A549 (cell line): ENCODE results near the gene CREM. TPM values are rescaled to one million over a fixed set of nuclear protein-coding genes. Genes with fewer than 3 reads are reported as not detected.
"Not testable (repeated sequence)": the region's sequence is repeated elsewhere in the genome, so short reads cannot be mapped to it uniquely, and the experiment has no call there.

Source experiments
- ATAC-seq, 2 experiments: fragments of 200-7000 bp in 1 of 2; fragments of >200 bp in 1 of 2; cut with Nextera tagmentation in 1 of 2; cut with Tn5 transposase in 1 of 2; 3 replicates each; pipeline versions ENCODE4 v1.8.0 to v1.9.1; 2018 to 2020; ENCODE audit warnings: mild to moderate bottlenecking in 1 of 2, moderate library complexity in 1 of 2
- CTCF ChIA-PET: fragments of 300-600 bp; sonication (Branson Sonifier 250); formaldehyde crosslinking; extraction: SDS; loops from one replicate; lab custom pipeline; 2021; ENCODE audit warnings: antibody characterized with exemption, inconsistent platforms; lab: Yijun Ruan, JAX
- POLR2A ChIA-PET: fragments of 350-600 bp; formaldehyde crosslinking; extraction: SDS; loops from one replicate; lab custom pipeline; 2021; ENCODE audit warnings: antibody characterized with exemption, inconsistent platforms; lab: Yijun Ruan, JAX
- DNase-seq, 2 experiments: peaks; one replicate each; pipeline versions ENCODE4 v3.0.0 to v3.0.0-alpha.2; 2011 to 2016; ENCODE audit warnings: low read depth in 1 of 2, low spot score in 1 of 2
- FAIRE-seq: peaks from 2 replicates; lab custom pipeline; 2011; peaks lifted over from hg19 to GRCh38; lab: Jason Lieb, UNC
- H3K27ac ChIP-seq, 2 experiments: fragments of >200 bp; sonication (Bioruptor Twin); formaldehyde crosslinking; 3 replicates each; pipeline ENCODE4 v1.5.1; 2016 to 2017
- H3K4me1 ChIP-seq: fragments of >200 bp; sonication (Bioruptor Twin); formaldehyde crosslinking; 3 replicates; pipeline ENCODE4 v1.6.1; 2016
- H3K4me2 ChIP-seq: fragments of >200 bp; sonication (Bioruptor Twin); formaldehyde crosslinking; 3 replicates; pipeline ENCODE4 v1.6.1; 2016
- H3K4me3 ChIP-seq: fragments of >200 bp; sonication (Bioruptor Twin); formaldehyde crosslinking; 3 replicates; pipeline ENCODE4 v1.5.1; 2016
- H3K9me3 ChIP-seq: fragments of >200 bp; sonication (Bioruptor Twin); formaldehyde crosslinking; 3 replicates; pipeline ENCODE4 v1.6.1; 2016
- CBX2 ChIP-seq: fragments of 200-600 bp; sonication (generic); IDR thresholded peaks from 2 replicates; pipeline ENCODE4 v1.6.1; 2016; ENCODE audit warnings: low read depth, mild to moderate bottlenecking, borderline replicate concordance
- CEBPB ChIP-seq, 2 experiments: fragments of >200 bp in 1 of 2; sonication (Bioruptor Twin) in 1 of 2; formaldehyde crosslinking in 1 of 2; IDR thresholded peaks; 2 replicates each; pipeline ENCODE4 v1.6.1; 2012 to 2016
- CHD4 ChIP-seq: fragments of 200-600 bp; sonication (generic); IDR thresholded peaks from 2 replicates; pipeline ENCODE4 v1.6.1; 2016; ENCODE audit warnings: antibody characterized with exemption, mild to moderate bottlenecking, borderline replicate concordance
- FOXS1 ChIP-seq: fragments of 250-450 bp; sonication (Bioruptor Pico); IDR thresholded peaks from 2 replicates; pipeline ENCODE4 v1.5.0; 2020; ENCODE audit warnings: mild to moderate bottlenecking, moderate library complexity
- GATA3 ChIP-seq: IDR thresholded peaks from 2 replicates; pipeline ENCODE4 v1.6.1; 2012; ENCODE audit warnings: borderline replicate concordance
- HEYL ChIP-seq: fragments of 250-450 bp; sonication (Bioruptor Pico); IDR thresholded peaks from 2 replicates; pipeline ENCODE4 v1.8.0; 2021; ENCODE audit warnings: mild to moderate bottlenecking, moderate library complexity
- HOXB13 ChIP-seq: fragments of 250-450 bp; sonication (Bioruptor Pico); IDR thresholded peaks from 2 replicates; pipeline ENCODE4 v1.5.0; 2020; ENCODE audit warnings: low read depth, mild to moderate bottlenecking, moderate library complexity
- JUN ChIP-seq, 2 experiments: fragments of >200 bp; sonication (Bioruptor Twin); formaldehyde crosslinking; IDR thresholded peaks; 2 replicates in 1 of 2; 3 replicates in 1 of 2; pipeline ENCODE4 v1.6.1; 2016 to 2017
- KDM1A ChIP-seq: fragments of 200-600 bp; sonication (generic); IDR thresholded peaks from 2 replicates; pipeline ENCODE4 v1.6.1; 2016; ENCODE audit warnings: low read depth, mild to moderate bottlenecking
- KDM5A ChIP-seq: fragments of 200-600 bp; sonication (generic); IDR thresholded peaks from 2 replicates; pipeline ENCODE4 v1.6.1; 2016; ENCODE audit warnings: antibody characterized with exemption, mild to moderate bottlenecking
- MYC ChIP-seq: IDR thresholded peaks from 2 replicates; pipeline ENCODE4 v1.6.1; 2012; ENCODE audit warnings: mild to moderate bottlenecking, inconsistent platforms, low read length, improper control_type of control experiment, borderline replicate concordance
- PHF8 ChIP-seq: fragments of 200-600 bp; sonication (generic); IDR thresholded peaks from 2 replicates; pipeline ENCODE4 v1.6.1; 2016; ENCODE audit warnings: low read depth, mild to moderate bottlenecking, antibody characterized with exemption, moderate library complexity, borderline replicate concordance
- POLR2A ChIP-seq: IDR thresholded peaks from 2 replicates; pipeline ENCODE4 v1.6.1; 2012; ENCODE audit warnings: mild to moderate bottlenecking, low read length
- TFCP2L1 ChIP-seq: fragments of 250-450 bp; sonication (Bioruptor Pico); IDR thresholded peaks from 2 replicates; pipeline ENCODE4 v1.5.0; 2021; ENCODE audit warnings: mild to moderate bottlenecking
- ZFP36 ChIP-seq: fragments of 450-650 bp; IDR thresholded peaks from 2 replicates; pipeline ENCODE4 v1.6.1; 2014; ENCODE audit warnings: borderline replicate concordance; ENCODE audit not compliant: partially characterized antibody
- WGBS: methylation state at CpG from one replicate; pipeline ENCODE4 v1.1.6; 2017; ENCODE audit errors: missing lambda C conversion rate; 5-methylcytosine and 5-hydroxymethylcytosine counted together
- polyA plus RNA-seq, 4 experiments: library from polyadenylated mRNA; depleted of rRNA in 3 of 4; stranded (reverse); fragments of >200 nt; fragmentation: RNase III in 1 of 4; extraction: RNeasy Plus Mini Kit Qiagen cat#74134 plus additional on column Dnase treatment in 1 of 4; gene quantifications; 2 replicates in 3 of 4; 3 replicates in 1 of 4; pipeline ENCODE4 v1.2.3, GENCODE V29; 2011 to 2017
- TF ChIP-seq, protein P1 (sequence below): fragments of 250-450 bp; sonication (Bioruptor Pico); IDR thresholded peaks from 2 replicates; pipeline ENCODE4 v1.5.0; 2020; ENCODE audit warnings: low read depth, mild to moderate bottlenecking, moderate library complexity
- TF ChIP-seq, protein P2 (sequence below): fragments of 200-600 bp; sonication (generic); IDR thresholded peaks from 2 replicates; pipeline ENCODE4 v1.6.1; 2016; ENCODE audit warnings: antibody characterized with exemption, mild to moderate bottlenecking, moderate library complexity
- TF ChIP-seq, protein P3 (sequence below): IDR thresholded peaks from 2 replicates; pipeline ENCODE4 v1.6.1; 2012

Gene CREM
- polyA plus RNA-seq, 2 of the 4 experiments (the other 2 are of a cell fraction) = 53.3 to 112 TPM

DNA sequence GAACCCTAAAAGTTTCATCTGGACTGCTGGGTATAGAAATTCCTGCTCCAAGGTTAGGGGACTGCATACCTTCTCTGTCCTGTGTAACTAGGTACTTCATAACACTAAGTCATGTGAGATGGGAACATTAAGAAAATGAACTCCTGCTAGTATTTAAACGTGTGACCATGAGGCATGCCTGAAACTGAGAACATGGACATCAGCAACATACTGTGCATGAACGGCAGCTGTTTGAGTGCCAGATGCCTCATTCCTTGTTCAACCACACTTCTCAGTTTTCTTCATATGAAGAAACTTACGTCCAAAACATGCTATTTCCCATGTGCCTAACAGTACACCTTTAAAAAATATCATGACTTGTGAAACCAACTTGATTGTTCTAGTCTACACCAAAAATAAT is 88.5 kb downstream of the CREM start:
- FAIRE-seq = no peak
- no peak for TF ChIP-seq HEYL (CRISPR knock-in tag)
- no peak for TF ChIP-seq KDM1A
- TF ChIP-seq CBX2 = no peak
- TF ChIP-seq, protein P1, sequence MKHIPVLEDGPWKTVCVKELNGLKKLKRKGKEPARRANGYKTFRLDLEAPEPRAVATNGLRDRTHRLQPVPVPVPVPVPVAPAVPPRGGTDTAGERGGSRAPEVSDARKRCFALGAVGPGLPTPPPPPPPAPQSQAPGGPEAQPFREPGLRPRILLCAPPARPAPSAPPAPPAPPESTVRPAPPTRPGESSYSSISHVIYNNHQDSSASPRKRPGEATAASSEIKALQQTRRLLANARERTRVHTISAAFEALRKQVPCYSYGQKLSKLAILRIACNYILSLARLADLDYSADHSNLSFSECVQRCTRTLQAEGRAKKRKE (CRISPR knock-in tag) = no peak
- TF ChIP-seq FOXS1 (CRISPR knock-in tag) = no peak
- no peak for TF ChIP-seq JUN (IDR thresholded peaks at IDR 0.05)
- TF ChIP-seq ZFP36 = no peak
- TF ChIP-seq GATA3 = no peak
- TF ChIP-seq CHD4 = no peak

DNA sequence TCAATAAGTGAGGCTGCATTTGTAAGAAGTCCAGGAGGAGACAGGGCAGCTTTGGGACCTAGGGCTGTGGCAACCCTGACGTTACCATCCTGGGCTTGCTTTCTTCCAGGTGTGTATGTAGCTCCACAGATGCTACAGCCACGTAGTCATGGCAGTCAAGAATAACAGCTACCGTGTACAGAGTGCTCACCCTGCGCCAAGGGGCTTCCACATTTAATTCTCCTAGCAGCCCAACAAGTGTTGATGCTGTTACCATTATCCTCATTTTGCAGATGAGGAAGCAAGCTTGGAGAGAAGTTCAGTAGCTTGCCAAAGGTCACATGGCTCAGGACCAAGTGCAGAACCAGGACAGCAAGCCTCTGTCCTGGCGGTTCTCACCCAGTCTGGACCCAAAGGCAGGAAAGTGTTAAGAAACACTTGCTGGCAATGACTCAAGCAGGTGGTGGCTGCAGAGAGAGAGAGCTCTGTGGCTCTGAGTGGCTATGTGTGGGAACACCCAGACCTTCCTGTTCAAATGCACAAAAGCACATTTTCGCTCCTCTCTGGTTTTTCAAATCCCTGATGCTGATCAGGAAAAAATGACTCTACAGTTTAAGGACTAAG is 89.8 kb downstream of the CREM start:
- WGBS = 68% methylated on average over 6 of the region's 6 CpGs
- peaks cover 14% of the 10 kb centered on the region; the same call in 2 of the 3 replicates for H3K4me1 ChIP-seq
- H3K4me2 ChIP-seq = no peak overlapping the region
- CTCF ChIA-PET = interaction anchor here (1.1 to 16.9 kb wide), 9 partner anchors 10 to 561 kb away, joined by 3 to 246 read pairs (median 6); partner anchors contain the start of gene CREM
- H3K27ac ChIP-seq = no peak overlapping the region
- FAIRE-seq = no peak
- no peak for ATAC-seq
- TF ChIP-seq JUN (IDR thresholded peaks at IDR 0.05) (no peak), CEBPB (IDR thresholded peaks at IDR 0.05) (no peak), HEYL (CRISPR knock-in tag) (no peak), POLR2A (no peak), KDM5A (no peak), PHF8 (no peak), HOXB13 (CRISPR knock-in tag) (no peak), MYC (no peak), TFCP2L1 (CRISPR knock-in tag) (no peak)
- TF ChIP-seq, protein P2, sequence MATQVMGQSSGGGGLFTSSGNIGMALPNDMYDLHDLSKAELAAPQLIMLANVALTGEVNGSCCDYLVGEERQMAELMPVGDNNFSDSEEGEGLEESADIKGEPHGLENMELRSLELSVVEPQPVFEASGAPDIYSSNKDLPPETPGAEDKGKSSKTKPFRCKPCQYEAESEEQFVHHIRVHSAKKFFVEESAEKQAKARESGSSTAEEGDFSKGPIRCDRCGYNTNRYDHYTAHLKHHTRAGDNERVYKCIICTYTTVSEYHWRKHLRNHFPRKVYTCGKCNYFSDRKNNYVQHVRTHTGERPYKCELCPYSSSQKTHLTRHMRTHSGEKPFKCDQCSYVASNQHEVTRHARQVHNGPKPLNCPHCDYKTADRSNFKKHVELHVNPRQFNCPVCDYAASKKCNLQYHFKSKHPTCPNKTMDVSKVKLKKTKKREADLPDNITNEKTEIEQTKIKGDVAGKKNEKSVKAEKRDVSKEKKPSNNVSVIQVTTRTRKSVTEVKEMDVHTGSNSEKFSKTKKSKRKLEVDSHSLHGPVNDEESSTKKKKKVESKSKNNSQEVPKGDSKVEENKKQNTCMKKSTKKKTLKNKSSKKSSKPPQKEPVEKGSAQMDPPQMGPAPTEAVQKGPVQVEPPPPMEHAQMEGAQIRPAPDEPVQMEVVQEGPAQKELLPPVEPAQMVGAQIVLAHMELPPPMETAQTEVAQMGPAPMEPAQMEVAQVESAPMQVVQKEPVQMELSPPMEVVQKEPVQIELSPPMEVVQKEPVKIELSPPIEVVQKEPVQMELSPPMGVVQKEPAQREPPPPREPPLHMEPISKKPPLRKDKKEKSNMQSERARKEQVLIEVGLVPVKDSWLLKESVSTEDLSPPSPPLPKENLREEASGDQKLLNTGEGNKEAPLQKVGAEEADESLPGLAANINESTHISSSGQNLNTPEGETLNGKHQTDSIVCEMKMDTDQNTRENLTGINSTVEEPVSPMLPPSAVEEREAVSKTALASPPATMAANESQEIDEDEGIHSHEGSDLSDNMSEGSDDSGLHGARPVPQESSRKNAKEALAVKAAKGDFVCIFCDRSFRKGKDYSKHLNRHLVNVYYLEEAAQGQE = no peak
- TF ChIP-seq, protein P3, sequence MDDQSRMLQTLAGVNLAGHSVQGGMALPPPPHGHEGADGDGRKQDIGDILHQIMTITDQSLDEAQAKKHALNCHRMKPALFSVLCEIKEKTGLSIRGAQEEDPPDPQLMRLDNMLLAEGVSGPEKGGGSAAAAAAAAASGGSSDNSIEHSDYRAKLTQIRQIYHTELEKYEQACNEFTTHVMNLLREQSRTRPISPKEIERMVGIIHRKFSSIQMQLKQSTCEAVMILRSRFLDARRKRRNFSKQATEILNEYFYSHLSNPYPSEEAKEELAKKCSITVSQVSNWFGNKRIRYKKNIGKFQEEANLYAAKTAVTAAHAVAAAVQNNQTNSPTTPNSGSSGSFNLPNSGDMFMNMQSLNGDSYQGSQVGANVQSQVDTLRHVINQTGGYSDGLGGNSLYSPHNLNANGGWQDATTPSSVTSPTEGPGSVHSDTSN = no peak
- POLR2A ChIA-PET = interaction anchor here (2.3 kb wide), 1 partner anchor 90 kb away, joined by 14 read pairs; the partner anchor contains the start of gene CREM
- no peak overlapping the region for H3K4me3 ChIP-seq
- no peak for DNase-seq
- H3K9me3 ChIP-seq = no peaks in the 10 kb centered on the region

More for the DNA sequence above, 88.5 kb downstream of the CREM start:
- CTCF ChIA-PET = interaction anchor here (0.6 to 16.9 kb wide), 4 partner anchors 8 to 95 kb away, joined by 3 to 246 read pairs (median 38); partner anchors contain the start of gene CREM
- WGBS = 75% methylated on average over 3 of the region's 3 CpGs
- Histone ChIP-seq H3K4me3 (no peak overlapping the region), H3K9me3 (no peaks in the 10 kb centered on the region), H3K27ac (no peak overlapping the region), H3K4me2 (no peak overlapping the region), H3K4me1 (peaks cover 6% of the 10 kb centered on the region; the same call in 2 of the 3 replicates)
- DNase-seq (no peak), ATAC-seq (no peak)
- POLR2A ChIA-PET = no interaction called here

DNA sequence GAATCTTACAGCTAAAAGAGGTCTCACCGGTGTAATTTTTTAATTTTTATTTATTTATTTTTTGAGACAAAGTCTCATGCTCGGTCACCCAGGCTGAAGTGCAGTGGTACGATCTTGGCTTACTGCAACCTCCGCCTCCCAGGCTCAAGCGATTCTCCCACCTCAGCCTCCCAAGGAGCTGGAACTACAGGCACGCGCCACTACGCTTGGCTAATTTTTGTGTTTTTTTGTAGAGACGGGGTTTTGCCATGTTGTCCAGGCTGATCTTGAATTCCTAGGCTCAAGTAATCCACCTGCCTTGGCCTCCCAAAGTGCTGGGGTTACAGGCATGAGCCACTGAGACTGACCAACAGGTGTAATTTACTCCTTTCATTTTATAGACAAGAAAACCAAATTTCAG is 90.3 kb downstream of the CREM start:
- H3K4me2 ChIP-seq, H3K4me3 ChIP-seq, H3K27ac ChIP-seq, DNase-seq, FAIRE-seq, ATAC-seq, H3K9me3 ChIP-seq: not testable (repeated sequence)
- ChIA-PET POLR2A (interaction anchor here (2.3 kb wide), 1 partner anchor 90 kb away, joined by 14 read pairs; the partner anchor contains the start of gene CREM), CTCF (interaction anchor here (0.6 to 16.9 kb wide), 15 partner anchors 10 to 632 kb away, joined by 3 to 246 read pairs (median 4); partner anchors contain the start of gene CREM)
- 88% methylated on average over 9 of the region's 9 CpGs for WGBS
- peaks cover 14% of the 10 kb centered on the region; the same call in 2 of the 3 replicates for H3K4me1 ChIP-seq
